HG02943 (cell line): ENCODE results near the gene STC2.

ENCODE experiments used
- ATAC-seq: cut with Tn5 transposase; IDR thresholded peaks from one replicate; pipeline ENCODE4 v1.9.1; 2021; ENCODE audit warnings: mild to moderate bottlenecking, low read depth, moderate library complexity; ENCODE audit not compliant: unreplicated experiment

The STC2 gene

GRCh38 chr5:173268750-173269432 is 59.3 kb downstream of the STC2 start:
- ATAC-seq, result no peak

GRCh38 chr5:173265433-173265832 is 62.8 kb downstream of the STC2 start:
- ATAC-seq, result no peak
